HG03565 (cell line): ENCODE results near the gene GHR.
"Not testable (repeated sequence)": the region's sequence is repeated elsewhere in the genome, so short reads cannot be mapped to it uniquely, and the experiment has no call there.

Experiments used
- ATAC-seq: cut with Tn5 transposase; IDR thresholded peaks from one replicate; pipeline ENCODE4 v1.9.1; 2021; ENCODE audit warnings: mild to moderate bottlenecking, moderate library complexity; ENCODE audit not compliant: unreplicated experiment

GHR gene

DNA sequence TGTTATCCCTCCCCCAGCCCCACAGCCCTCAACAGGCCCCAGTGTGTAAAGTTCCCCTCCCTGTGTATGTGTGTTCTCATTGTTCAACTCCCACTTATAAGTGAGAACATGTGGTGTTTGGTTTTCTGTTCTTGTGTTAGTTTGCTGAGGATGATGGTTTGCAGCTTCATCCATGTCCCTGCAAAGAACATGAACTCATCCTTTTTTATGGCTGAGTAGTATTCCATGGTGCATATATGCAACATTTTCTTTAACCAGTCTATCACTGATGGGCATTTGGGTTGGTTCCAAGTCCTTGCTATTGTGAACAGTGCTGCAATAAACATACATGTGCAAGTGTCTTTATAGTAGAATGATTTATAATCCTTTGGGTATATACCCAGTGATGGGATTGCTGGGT, 261.8 kb downstream of the GHR start:
- ATAC-seq, result not testable (repeated sequence)

DNA sequence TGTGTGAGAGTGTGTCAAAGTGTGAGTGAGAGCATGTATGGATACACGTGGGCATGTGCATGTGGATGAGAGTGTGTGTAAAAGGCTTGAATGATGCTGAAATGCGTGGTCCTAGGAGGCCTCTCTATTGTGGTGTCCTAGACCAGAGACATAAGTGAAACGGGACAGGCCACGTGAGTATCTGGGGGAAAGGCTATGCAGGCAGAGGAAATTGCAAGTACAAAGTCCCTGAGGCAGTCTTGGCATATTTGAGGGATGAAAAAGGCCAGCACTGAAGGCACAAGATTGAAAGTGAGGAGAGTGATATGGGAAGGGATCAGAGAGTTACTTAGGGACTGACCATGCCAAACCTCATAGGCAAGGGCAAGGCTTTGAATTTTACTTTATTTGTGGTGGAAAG, 266.2 kb downstream of the GHR start:
- no peak for ATAC-seq

DNA sequence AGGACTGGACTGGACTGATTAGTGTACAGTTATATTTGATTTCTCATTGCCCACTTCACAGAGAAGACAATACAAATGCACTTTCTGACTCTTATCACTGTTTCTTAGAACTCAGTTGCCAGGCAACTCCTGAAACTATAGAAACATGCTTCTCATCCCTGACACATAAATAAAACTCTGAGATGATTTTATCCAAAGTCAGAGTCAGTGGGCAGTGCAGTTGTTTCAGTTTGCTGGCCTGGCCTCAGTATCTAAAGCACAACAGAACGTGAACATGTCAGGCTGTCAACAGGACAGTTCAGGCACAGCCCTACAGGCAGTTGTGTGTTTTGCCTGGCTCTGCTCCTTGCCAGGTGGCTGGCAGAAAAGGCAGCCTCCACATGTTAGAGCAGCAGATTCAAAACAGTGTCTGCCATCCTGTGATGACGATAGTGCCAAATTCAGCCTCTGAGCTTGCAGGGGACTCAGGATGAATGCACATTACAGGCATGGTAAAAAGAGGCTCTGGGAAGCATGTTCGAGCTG, 268.2 kb downstream of the GHR start:
- no peak for ATAC-seq

DNA sequence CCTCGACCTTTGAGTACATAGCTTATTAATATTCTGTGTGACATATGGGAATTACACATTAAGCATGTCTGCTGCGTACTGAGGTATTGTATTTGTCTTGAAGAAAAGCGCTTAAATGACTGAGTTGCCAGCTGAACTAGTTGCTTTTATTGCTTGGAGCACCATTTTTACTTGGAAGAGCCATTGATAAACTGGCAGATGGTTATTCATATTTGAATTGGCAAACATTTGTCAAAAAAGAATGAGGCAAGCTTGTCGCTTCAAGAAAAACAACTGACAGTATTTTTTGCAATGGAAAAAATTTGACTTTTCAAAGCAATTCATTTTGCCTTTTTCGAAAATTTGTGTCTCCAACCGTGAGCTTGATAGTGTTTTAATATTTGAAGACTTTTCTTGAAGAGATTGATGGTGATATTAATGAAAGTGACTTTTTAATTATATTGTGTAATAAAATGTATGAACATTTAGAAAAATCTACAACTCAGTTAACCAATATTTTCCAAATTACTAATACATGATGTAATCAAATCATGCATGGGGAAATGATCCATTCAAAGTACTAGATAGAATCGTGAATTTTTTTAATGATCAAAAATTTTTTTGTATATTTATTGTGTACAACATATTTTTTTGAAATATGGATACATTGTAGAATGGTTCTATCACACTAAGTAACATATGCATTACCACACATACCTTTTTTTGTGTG, 278.3 kb downstream of the GHR start:
- no peak for ATAC-seq

DNA sequence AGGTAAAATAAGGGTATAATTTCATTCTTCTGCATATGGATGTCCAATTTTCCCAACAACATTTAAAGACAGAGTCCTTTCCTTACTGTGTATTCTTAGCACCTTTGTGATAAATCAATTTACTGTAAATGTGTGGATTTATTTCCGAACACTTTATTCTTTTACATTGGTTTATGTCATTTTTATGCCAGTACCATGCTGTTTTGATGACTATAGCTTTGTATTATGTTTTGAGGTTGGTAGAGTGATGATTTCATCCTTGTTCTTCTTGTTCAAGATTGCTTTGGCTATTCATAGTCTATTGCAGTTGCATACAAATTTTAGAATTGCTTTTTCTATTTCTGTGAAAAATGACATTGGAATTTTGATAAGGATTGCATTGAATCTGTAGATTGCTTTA, 280.0 kb downstream of the GHR start:
- ATAC-seq, result no peak

DNA sequence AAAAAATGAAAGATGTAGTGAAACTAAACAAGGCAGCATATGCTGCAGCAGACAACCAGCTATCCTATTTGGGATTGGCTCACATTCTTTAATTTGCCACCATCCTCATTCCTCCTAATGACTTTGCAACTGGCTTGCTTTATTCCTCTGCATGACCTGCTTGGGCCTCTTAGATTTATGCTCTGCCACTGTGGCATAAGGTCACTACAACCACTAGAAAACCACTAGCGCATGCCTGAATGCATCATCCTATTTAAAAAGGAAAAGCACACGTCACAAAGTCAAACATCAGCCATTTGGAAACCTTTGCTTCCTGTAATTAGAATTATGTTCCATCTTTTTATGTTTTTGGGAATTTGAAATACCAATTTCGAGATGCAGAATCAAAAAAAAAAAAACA, 292.5 kb downstream of the GHR start:
- no peak for ATAC-seq

DNA sequence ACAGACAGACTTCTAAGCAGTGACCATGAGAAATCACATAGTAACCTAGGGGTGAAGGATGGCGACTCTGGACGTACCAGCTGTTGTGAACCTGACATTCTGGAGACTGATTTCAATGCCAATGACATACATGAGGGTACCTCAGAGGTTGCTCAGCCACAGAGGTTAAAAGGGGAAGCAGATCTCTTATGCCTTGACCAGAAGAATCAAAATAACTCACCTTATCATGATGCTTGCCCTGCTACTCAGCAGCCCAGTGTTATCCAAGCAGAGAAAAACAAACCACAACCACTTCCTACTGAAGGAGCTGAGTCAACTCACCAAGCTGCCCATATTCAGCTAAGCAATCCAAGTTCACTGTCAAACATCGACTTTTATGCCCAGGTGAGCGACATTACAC, 295.4 kb downstream of the GHR start:
- ATAC-seq, result peak; percentile 95

DNA sequence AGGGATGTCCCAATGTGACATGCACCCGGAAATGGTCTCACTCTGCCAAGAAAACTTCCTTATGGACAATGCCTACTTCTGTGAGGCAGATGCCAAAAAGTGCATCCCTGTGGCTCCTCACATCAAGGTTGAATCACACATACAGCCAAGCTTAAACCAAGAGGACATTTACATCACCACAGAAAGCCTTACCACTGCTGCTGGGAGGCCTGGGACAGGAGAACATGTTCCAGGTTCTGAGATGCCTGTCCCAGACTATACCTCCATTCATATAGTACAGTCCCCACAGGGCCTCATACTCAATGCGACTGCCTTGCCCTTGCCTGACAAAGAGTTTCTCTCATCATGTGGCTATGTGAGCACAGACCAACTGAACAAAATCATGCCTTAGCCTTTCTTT, 295.8 kb downstream of the GHR start:
- no peak for ATAC-seq

DNA sequence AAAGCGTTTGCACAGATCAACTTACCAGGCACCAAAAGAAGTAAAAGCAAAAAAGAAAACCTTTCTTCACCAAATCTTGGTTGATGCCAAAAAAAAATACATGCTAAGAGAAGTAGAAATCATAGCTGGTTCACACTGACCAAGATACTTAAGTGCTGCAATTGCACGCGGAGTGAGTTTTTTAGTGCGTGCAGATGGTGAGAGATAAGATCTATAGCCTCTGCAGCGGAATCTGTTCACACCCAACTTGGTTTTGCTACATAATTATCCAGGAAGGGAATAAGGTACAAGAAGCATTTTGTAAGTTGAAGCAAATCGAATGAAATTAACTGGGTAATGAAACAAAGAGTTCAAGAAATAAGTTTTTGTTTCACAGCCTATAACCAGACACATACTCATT, 297.0 kb downstream of the GHR start:
- ATAC-seq, result no peak

DNA sequence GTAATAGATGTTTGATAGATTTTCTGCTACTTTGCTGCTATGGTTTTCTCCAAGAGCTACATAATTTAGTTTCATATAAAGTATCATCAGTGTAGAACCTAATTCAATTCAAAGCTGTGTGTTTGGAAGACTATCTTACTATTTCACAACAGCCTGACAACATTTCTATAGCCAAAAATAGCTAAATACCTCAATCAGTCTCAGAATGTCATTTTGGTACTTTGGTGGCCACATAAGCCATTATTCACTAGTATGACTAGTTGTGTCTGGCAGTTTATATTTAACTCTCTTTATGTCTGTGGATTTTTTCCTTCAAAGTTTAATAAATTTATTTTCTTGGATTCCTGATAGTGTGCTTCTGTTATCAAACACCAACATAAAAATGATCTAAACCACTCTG, 298.2 kb downstream of the GHR start:
- no peak for ATAC-seq

DNA sequence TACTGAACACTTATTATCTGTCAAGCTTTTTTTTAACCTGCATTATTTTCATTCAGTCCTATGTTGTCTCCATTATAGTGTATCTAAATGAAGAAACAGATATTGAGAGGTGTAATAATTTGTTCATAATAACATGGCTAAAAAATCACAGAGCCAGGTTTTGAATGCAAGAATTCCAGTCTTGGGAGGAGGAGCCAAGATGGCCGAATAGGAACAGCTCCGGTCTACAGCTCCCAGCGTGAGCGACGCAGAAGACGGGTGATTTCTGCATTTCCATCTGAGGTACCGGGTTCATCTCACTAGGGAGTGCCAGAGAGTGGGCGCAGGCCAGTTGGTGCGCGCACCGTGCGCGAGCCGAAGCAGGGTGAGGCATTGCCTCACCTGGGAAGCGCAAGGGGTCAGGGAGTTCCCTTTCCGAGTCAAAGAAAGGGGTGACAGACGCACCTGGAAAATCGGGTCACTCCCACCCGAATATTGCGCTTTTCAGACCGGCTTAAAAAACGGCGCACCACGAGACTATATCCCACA, 311.4 kb downstream of the GHR start:
- ATAC-seq, result not testable (repeated sequence)

DNA sequence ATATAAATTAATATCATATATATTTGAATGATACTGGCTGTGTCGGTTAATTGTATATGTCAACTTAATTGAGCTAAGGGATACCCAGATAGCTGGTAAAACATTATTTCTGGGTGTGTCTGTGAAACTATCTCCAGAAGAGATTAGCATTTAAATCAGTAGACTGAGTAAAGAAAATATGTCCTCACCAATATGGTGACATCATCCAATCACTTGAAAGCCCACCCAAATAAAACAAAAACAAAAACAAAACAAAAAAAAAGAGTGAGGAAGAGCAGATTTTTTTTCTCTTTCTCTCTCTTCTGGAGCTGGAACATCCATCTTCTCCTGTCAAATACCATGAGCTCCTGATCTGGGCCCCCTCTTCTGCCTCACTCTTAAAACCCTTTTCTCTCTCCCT, 317.7 kb downstream of the GHR start:
- ATAC-seq, result no peak

DNA sequence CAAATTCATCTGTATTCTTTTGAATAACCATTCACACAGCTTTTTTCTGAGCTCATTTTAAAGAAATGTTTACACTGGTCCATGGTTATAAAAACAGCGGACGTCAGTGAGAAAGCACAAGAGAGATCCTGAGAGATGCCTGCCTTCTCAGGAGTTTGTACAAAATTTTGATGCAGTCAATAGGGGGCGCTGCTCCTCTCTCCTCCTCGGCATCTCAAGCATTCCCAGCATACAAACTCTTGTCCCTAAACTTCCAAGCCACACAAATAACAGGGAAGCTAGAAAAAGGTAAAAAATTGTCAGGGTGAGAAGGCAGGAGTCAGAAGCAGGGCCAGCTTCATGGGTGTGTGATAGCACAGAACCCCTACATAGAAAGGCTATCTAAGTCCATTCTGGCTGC, 322.2 kb downstream of the GHR start:
- ATAC-seq, result no peak

DNA sequence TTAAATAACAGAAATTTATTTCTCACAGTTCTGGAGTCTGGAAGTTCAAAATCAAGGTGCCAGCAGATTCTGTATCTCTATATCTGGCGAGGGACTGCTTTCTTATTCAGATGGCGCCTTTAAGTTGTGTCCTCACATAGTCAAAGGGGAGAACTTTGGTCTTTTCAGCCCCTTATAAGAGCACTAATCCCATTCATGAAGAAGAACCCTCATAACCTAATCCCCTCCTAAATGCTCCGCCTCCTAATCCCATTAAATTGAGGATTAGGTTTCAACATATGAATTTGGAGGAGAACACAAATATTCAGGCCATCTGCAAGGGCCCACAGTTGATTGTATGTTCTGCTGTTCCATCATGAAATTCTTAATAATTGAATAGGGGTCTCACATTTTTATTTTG, 322.6 kb downstream of the GHR start:
- ATAC-seq, result no peak

DNA sequence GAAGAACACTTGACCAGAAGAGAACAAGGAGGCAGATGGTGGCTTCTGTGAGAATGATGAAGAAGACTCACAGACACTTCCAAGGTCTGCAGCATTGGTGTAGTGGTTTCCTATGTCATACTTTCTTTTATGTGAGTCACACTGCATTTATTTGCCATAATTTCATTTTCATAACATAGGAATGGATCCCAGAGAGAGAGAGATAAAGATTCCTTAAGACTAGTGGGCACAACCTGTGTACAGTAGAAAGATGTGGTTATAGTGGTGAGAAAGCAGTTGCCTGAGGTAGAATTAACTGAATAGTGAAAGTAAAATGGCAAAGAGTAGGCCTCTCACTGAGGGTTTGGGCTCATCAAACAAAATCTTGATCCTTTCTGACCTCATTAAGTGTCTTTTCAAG, 325.8 kb downstream of the GHR start:
- ATAC-seq, result peak; percentile 53

DNA sequence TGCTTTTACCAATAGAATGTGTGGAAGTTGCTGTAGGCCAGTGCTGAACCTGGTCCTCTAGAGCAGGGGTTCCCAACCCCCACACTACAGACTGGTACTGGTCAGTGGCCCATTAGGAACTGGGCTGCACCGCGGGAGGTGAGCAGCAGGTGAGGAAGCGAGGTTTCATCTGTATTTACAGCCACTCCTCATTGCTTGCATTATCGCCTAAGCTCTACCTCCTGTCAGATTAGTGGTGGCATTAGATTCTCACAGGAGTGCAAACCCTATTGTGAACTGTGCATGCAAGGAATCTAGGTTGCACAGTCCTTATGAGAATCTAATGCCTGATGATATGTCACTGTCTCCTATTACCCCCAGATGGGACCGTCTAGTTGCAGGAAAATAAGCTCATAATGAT, 327.3 kb downstream of the GHR start:
- no peak for ATAC-seq

DNA sequence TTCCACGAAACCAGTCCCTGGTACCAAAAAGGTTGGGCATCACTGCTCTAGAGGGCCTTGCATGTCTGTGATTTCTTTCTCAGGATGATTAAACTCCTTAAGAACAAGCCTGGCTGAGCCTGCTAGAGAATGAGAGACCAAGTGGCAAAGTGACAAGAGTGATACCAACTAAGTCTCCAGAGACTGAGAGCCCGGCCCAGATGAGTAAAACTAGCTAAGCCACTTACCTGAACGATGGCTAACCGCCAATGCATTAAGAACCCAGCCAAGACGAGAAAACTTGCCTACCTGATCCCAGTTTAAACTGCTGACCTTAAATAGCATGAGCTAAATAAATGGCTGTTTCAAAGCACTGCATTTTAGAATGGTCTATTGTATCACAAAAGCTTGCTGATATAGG, 327.8 kb downstream of the GHR start:
- ATAC-seq, result no peak

DNA sequence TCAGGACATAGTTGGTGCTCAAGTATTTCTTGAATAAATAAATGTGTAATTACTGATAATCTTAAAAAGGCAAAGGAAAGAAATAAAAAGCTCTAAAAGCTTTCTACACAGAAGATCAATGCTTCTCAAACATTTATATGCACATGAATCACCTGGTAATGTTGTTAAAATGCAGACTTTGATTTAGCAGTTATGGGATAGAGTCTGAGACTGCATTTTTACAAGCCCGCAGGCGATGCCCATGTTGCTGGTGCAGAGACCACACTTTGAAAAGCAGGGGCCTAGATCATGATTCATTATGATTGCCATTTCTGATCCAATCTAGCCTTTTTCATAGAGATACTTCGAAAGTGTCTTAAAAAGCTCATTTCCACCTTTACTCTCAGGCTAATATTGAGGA, 329.9 kb downstream of the GHR start:
- no peak for ATAC-seq

DNA sequence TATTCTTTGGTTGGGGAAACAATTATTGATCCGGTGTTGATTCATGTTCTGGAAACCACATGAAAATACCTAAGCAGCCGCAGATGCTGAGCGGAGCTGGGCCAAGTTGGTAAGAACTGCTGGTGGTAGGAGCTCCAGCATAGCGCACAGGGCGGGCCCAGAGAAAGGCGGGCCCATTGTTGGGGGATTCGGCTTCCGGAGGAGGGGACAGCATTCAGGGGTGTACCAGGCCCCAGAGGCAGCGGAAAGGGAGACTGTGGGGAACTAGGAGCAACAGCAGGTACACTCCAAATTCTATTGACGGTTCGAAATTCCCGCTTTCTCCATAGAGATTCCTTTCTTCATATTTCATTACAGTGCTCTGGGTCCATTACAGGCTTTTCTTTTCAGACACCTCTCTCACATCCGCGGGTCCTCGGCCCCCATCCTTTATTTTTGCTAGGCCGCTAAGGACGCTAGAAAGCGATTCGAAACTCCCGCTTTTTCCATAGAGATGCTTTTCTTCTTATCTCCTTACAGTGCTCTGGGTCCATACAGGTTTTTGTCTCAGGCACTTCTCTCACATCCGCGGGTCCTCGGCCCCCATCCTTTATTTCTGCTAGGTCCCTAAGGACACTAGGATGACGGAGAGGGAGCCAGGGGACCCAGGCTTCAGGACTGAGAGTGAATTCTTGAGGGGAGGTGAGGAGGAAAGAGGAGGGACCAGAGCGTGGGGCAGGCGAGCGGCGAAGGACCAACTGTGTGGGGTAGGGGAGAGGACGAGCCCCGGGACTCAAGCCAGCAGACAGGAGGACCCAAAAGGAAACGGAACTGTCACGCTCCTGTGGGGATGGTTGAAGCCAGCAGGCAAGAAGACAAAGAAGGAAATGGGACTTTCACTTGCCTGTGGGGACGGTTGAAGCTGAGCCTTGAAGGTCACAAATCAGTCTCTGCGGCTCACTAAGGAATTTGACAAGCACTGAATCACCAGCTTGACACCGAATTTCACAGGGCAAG, 333.7 kb downstream of the GHR start, which contains the start of gene CCDC152:
CCDC152 (plus strand) TSS at position 213 of the 996 bp plus-strand sequence. CDS start 2,304 bp downstream, outside the sequence.
- peak; percentile 75 for ATAC-seq

DNA sequence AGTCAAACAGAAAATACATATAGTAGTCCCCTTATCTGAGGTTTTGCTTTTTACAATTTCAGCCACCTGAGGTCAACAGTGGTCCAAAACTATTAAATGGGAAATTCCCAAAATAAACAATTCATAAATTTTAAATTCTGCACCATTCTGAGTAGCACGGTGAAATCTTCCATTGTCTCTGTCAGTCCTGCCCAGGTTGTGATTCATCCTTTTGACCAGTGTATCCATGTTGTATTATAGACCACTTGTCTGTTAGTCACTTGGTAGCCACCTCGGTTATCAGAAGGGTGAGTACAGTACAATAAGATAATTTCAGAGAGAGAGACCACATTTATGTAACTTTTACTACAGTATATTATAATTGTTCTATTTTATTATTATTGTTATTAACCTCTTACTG, 336.2 kb downstream of the GHR start:
- no peak for ATAC-seq

DNA sequence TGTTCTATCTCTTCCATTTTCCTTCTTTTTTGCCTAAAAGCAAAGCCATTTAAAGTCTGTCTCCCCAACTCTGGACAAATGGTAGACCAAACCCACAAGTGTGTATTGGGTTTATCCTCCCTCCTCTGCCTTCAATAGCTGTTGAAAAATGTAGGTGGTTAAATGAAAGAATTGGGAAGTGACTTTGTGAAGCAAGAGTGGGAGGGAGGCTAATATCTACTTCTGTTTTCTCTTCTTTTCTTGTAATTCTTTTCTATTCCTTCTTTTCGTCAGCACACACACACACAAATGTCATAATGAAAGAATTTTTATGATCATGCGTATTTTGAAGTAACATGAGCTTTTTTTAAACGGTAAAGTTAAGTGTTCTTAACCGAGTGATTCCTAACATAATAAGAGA, 337.2 kb downstream of the GHR start:
- ATAC-seq, result no peak

DNA sequence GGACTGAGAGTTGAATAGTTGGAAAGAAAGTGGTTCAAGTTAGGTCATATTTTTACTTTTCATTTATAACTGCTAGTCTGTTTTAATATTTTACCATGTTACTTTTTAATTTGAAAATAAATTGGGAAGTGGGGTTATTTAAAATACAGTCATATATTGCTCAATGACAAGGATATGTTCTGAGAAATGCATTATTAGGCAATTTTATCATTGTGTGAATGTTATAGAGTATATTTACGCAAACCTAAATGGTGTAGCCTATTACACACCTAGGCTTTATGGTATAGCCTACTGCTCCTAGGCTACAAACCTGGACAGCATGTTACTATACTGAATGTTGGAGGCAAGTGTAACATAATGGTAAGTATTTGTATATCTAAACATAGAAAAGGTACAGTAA, 338.6 kb downstream of the GHR start:
- ATAC-seq, result no peak
